Common myeloid progenitor, CD34-positive (primary cell): Measurements from ENCODE around the gene RNF103.
A peak's percentile ranks its signal among the peaks of the same experiment; 100 is the strongest.

Experiments used
- CTCF ChIA-PET: fragments of 350-600 bp; sonication (Branson Sonifier 250); formaldehyde crosslinking; loops from one replicate; lab custom pipeline; 2021; ENCODE audit warnings: antibody characterized with exemption; lab: Charles Lee
- POLR2A ChIA-PET: fragments of 350-600 bp; sonication (Branson Sonifier 250); formaldehyde crosslinking; loops from one replicate; lab custom pipeline; 2021; ENCODE audit warnings: antibody characterized with exemption; lab: Charles Lee
- DNase-seq, 3 donors: peaks; one replicate each; pipeline versions ENCODE4 v3.0.0 to v3.0.0-alpha.2; 2013
- H3K27ac ChIP-seq, 2 experiments: 1 replicate in 1 of 2; 2 replicates in 1 of 2; pipeline ENCODE4 v1.7.0; 2013; ENCODE audit warnings: inconsistent platforms in 2 of 2, low read length in 2 of 2, mild to moderate bottlenecking in 2 of 2, low read depth in 1 of 2, moderate library complexity in 1 of 2; ENCODE audit not compliant: severe bottlenecking in 2 of 2, insufficient read depth in 1 of 2, poor library complexity in 1 of 2
- H3K27me3 ChIP-seq, 5 experiments: replicated peaks in 2 of 5; 1 replicate in 3 of 5; 2 replicates in 2 of 5; pipeline versions ENCODE4 v1.6.1 to v1.7.0; 2013; ENCODE audit warnings: low read length in 4 of 5, mild to moderate bottlenecking in 2 of 5, moderate library complexity in 2 of 5, inconsistent platforms in 1 of 5; ENCODE audit not compliant: insufficient read depth in 5 of 5, control insufficient read depth in 4 of 5
- H3K36me3 ChIP-seq, 4 experiments: 1 replicate in 2 of 4; 2 replicates in 2 of 4; pipeline versions ENCODE4 v1.6.1 to v1.7.0; 2013; ENCODE audit warnings: low read length in 3 of 4, control low read depth in 1 of 4, mild to moderate bottlenecking in 1 of 4; ENCODE audit not compliant: control insufficient read depth in 4 of 4, insufficient read depth in 4 of 4
- H3K4me1 ChIP-seq, 4 experiments: 1 replicate in 3 of 4; 2 replicates in 1 of 4; pipeline versions ENCODE4 v1.6.1 to v1.7.1; 2013; ENCODE audit warnings: low read length in 3 of 4, mild to moderate bottlenecking in 3 of 4, control low read depth in 1 of 4, inconsistent platforms in 1 of 4, moderate library complexity in 1 of 4; ENCODE audit not compliant: control insufficient read depth in 4 of 4, insufficient read depth in 4 of 4; ENCODE audit errors: control extremely low read depth in 1 of 4
- H3K4me3 ChIP-seq, 7 experiments: 1 replicate in 4 of 7; 2 replicates in 3 of 7; pipeline versions ENCODE4 v1.5.1 to v1.7.0; 2013; ENCODE audit warnings: mild to moderate bottlenecking in 7 of 7, low read length in 6 of 7, moderate library complexity in 6 of 7, inconsistent platforms in 2 of 7, low read depth in 2 of 7, control low read depth in 1 of 7; ENCODE audit not compliant: insufficient read depth in 4 of 7, control insufficient read depth in 1 of 7; ENCODE audit errors: extremely low read depth in 1 of 7
- H3K9me3 ChIP-seq, 5 experiments: 1 replicate in 4 of 5; 2 replicates in 1 of 5; pipeline versions ENCODE4 v1.6.1 to v1.7.1; 2013; ENCODE audit warnings: low read length in 4 of 5, mild to moderate bottlenecking in 2 of 5, inconsistent platforms in 1 of 5, low read depth in 1 of 5, moderate library complexity in 1 of 5; ENCODE audit not compliant: control insufficient read depth in 4 of 5, insufficient read depth in 2 of 5; ENCODE audit errors: control extremely low read depth in 1 of 5
- WGBS: methylation state at CpG from one replicate; pipeline ENCODE4 v1.1.5; 2013; ENCODE audit not compliant: insufficient coverage; 5-methylcytosine and 5-hydroxymethylcytosine counted together

RNF103 gene

GRCh38 chr2:86617153-86617552 is 6.5 kb downstream of the RNF103 start:
- no CpG with 5 or more reads among the region's 3 CpGs for WGBS
- H3K4me3 ChIP-seq: no peak overlapping the region
- no peak overlapping the region for H3K27ac ChIP-seq
- ChIA-PET POLR2A (interaction anchor here (1.4 kb wide), 1 partner anchor 18 kb away, joined by 3 read pairs; no protein-coding TSS in a partner anchor), CTCF (interaction anchor here (2.4 kb wide), 1 partner anchor 8 kb away, joined by 10 read pairs; no protein-coding TSS in a partner anchor)
- H3K4me1 ChIP-seq: peaks cover 11 to 20% (median 19%) of the 10 kb centered on the region in 4 experiments
- peaks cover 18 to 43% (median 34%) of the 10 kb centered on the region in 4 experiments for H3K36me3 ChIP-seq
- no peaks in the 10 kb centered on the region for H3K27me3 ChIP-seq
- H3K9me3 ChIP-seq: no peaks in the 10 kb centered on the region
- no peak for DNase-seq

GRCh38 chr2:86616502-86616901 is 7.2 kb downstream of the RNF103 start:
- DNase-seq: no peak
- WGBS: no CpG with 5 or more reads among the region's 3 CpGs
- CTCF ChIA-PET: interaction anchor here (2.4 kb wide), 1 partner anchor 8 kb away, joined by 10 read pairs; no protein-coding TSS in a partner anchor
- Histone ChIP-seq H3K4me1 (peaks cover 11 to 16% (median 14%) of the 10 kb centered on the region in 4 experiments), H3K4me3 (no peak overlapping the region), H3K27me3 (no peaks in the 10 kb centered on the region), H3K27ac (no peak overlapping the region), H3K9me3 (no peaks in the 10 kb centered on the region), H3K36me3 (peaks cover 18 to 47% (median 37%) of the 10 kb centered on the region in 4 experiments)
- POLR2A ChIA-PET: interaction anchor here (0.6 kb wide), 1 partner anchor 149 kb away, joined by 3 read pairs; no protein-coding TSS in a partner anchor

- Histone ChIP-seq H3K36me3 (peaks cover 21 to 56% (median 40%) of the 10 kb centered on the region in 4 experiments), H3K9me3 (no peaks in the 10 kb centered on the region), H3K4me3 (no peak overlapping the region), H3K4me1 (peaks cover 4 to 8% (median 5%) of the 10 kb centered on the region in 4 experiments), H3K27ac (no peak overlapping the region), H3K27me3 (no peaks in the 10 kb centered on the region)
- DNase-seq: no peak
- CTCF ChIA-PET: interaction anchor here (1.1 to 1.4 kb wide), 2 partner anchors 17 to 89 kb away, joined by 3 to 4 read pairs; no protein-coding TSS in a partner anchor
- POLR2A ChIA-PET: no interaction called here
Observed at GRCh38 chr2:86615596-86615995, 8.1 kb downstream of the RNF103 start.

DNA sequence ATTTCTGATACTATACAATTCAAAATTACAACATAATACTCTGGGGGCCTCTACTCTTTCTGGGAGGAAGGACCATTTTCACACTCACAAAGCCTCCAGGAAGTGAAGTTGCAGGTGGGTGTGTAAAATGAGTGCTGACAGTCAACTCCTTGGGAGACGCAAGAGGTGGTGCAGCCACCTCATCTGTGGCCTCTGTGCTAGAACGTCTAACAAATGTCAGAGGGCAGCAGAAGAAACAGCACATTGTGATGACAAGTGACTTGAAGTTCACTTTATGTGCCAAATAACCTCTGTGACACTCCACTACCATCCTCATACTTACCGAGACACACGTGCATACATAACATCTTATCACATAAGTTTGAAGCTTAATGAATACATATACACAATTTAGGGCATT is 10.2 kb downstream of the RNF103 start:
- DNase-seq: no peak
- Histone ChIP-seq H3K27ac (no peak overlapping the region), H3K27me3 (no peaks in the 10 kb centered on the region), H3K4me1 (no peaks in the 10 kb centered on the region), H3K4me3 (no peak overlapping the region), H3K9me3 (no peaks in the 10 kb centered on the region), H3K36me3 (peaks cover 16 to 64% (median 45%) of the 10 kb centered on the region in 4 experiments)
- ChIA-PET POLR2A (no interaction called here), CTCF (interaction anchor here (1.0 kb wide), 1 partner anchor 8 kb away, joined by 4 read pairs; no protein-coding TSS in a partner anchor)
- 80% methylated on average over 2 of the region's 4 CpGs for WGBS

DNA sequence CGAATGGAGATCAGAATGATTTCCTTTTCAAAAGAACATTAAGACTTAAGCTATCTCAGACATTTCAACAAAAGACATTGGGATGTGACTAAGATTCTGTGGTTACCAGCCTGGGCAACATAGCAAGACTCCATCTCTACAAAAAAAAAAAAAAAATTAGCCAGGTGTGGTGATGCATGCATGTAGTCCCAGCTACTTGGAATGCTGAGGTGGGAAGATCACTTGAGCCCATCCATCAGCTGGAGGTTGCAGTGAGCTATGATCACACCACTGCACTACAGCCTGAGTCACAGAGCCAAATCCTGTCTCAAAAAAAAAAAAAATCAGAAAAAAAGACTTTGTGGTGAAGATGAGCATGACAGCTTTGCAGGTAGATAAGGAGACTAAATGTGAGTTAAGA is 12.8 kb downstream of the RNF103 start:
- H3K36me3 ChIP-seq: peaks cover 6 to 62% (median 35%) of the 10 kb centered on the region in 4 experiments

GRCh38 chr2:86608832-86609410 is 14.7 kb downstream of the RNF103 start:
- H3K9me3 ChIP-seq: no peaks in the 10 kb centered on the region
- H3K27me3 ChIP-seq: no peaks in the 10 kb centered on the region
- POLR2A ChIA-PET: interaction anchor here (1.3 kb wide), 1 partner anchor 46 kb away, joined by 3 read pairs; no protein-coding TSS in a partner anchor
- no peak overlapping the region for H3K27ac ChIP-seq
- peaks cover 15 to 66% (median 31%) of the 10 kb centered on the region in 4 experiments for H3K36me3 ChIP-seq
- CTCF ChIA-PET: interaction anchor here (0.8 to 3.0 kb wide), 3 partner anchors 9 to 14 kb away, joined by 3 to 10 read pairs (median 7); no protein-coding TSS in a partner anchor
- no peaks in the 10 kb centered on the region for H3K4me1 ChIP-seq
- DNase-seq: no peak
- no peak overlapping the region for H3K4me3 ChIP-seq
- 100% methylated on average over 2 of the region's 2 CpGs for WGBS

More for the DNA sequence above, 12.8 kb downstream of the RNF103 start:
- Histone ChIP-seq H3K4me3 (no peak overlapping the region), H3K4me1 (no peaks in the 10 kb centered on the region), H3K27me3 (no peaks in the 10 kb centered on the region), H3K9me3 (no peaks in the 10 kb centered on the region), H3K27ac (no peak overlapping the region)
- CTCF ChIA-PET: interaction anchor here (0.7 to 1.3 kb wide), 2 partner anchors 8 to 11 kb away, joined by 3 to 5 read pairs; no protein-coding TSS in a partner anchor
- WGBS: no CpG with 5 or more reads among the region's 1 CpG
- POLR2A ChIA-PET: interaction anchor here (0.6 kb wide), 1 partner anchor 69 kb away, joined by 3 read pairs; no protein-coding TSS in a partner anchor
- DNase-seq: no peak

- no peak overlapping the region for H3K27ac ChIP-seq
- H3K36me3 ChIP-seq: peaks cover 13 to 37% (median 14%) of the 10 kb centered on the region in 4 experiments
- H3K9me3 ChIP-seq: no peaks in the 10 kb centered on the region
- CTCF ChIA-PET: interaction anchor here (1.3 to 1.7 kb wide), 3 partner anchors 8 to 86 kb away, joined by 3 to 7 read pairs (median 5); no protein-coding TSS in a partner anchor
- no peaks in the 10 kb centered on the region for H3K4me1 ChIP-seq
- WGBS: 89% methylated on average over 2 of the region's 4 CpGs
- POLR2A ChIA-PET: no interaction called here
- H3K4me3 ChIP-seq: no peak overlapping the region
- DNase-seq: peak in 2 of 3 donors; percentile 40 to 60
- H3K27me3 ChIP-seq: no peaks in the 10 kb centered on the region
Observed at GRCh38 chr2:86603905-86604304, 19.8 kb downstream of the RNF103 start.
